ENCODE data around the gene EDNRB.

EDNRB gene

DNA sequence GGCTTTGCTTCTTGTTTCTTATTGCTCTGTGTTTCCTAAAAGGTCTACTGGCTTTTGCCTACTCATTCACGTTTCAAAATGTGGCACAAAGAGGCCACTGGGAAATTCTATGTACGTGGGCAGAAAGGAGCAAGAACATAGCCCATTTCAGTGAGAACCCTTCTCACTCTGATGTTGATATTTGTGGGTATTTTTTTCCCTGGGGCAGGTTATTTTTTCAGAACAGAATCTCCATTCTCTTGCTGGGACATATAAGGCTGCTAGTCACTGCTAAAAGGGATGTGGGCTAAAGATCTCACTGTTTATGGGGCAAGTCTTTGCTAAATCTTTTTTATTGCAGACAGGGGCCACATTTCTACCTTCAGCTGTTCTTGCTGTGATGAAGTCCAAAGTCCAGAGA is 27.1 kb downstream of the EDNRB start:
- TF ChIP-seq, protein P1, sequence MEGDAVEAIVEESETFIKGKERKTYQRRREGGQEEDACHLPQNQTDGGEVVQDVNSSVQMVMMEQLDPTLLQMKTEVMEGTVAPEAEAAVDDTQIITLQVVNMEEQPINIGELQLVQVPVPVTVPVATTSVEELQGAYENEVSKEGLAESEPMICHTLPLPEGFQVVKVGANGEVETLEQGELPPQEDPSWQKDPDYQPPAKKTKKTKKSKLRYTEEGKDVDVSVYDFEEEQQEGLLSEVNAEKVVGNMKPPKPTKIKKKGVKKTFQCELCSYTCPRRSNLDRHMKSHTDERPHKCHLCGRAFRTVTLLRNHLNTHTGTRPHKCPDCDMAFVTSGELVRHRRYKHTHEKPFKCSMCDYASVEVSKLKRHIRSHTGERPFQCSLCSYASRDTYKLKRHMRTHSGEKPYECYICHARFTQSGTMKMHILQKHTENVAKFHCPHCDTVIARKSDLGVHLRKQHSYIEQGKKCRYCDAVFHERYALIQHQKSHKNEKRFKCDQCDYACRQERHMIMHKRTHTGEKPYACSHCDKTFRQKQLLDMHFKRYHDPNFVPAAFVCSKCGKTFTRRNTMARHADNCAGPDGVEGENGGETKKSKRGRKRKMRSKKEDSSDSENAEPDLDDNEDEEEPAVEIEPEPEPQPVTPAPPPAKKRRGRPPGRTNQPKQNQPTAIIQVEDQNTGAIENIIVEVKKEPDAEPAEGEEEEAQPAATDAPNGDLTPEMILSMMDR (IDR thresholded peaks at IDR 0.05; ENCODE audit: low read depth, low read length, poor library complexity, severe bottlenecking): no peak
- Histone ChIP-seq H3K27ac (ENCODE audit: low read depth, low read length) (no peak overlapping the region), H3K4me3 (ENCODE audit: low read length) (no peak overlapping the region), H3F3A (ENCODE audit: control insufficient read depth, insufficient read depth) (no peaks in the 10 kb centered on the region), H3K36me3 (ENCODE audit: control insufficient read depth, low read length) (no peaks in the 10 kb centered on the region), H3K9me2 (replicated peaks; ENCODE audit: control insufficient read depth, low read length) (no peaks in the 10 kb centered on the region), H3K4me1 (ENCODE audit: control insufficient read depth, low read length) (no peaks in the 10 kb centered on the region), H3K79me2 (ENCODE audit: control insufficient read depth, low read length) (no peaks in the 10 kb centered on the region), H3K4me2 (ENCODE audit: low read length) (no peak overlapping the region), H3K9me3 (ENCODE audit: control insufficient read depth, insufficient read depth, low read length) (no peaks in the 10 kb centered on the region), H4K20me1 (ENCODE audit: control insufficient read depth, insufficient read depth, low read depth, low read length) (no peaks in the 10 kb centered on the region), H3K27me3 (ENCODE audit: control insufficient read depth, low read length) (no peaks in the 10 kb centered on the region)

DNA sequence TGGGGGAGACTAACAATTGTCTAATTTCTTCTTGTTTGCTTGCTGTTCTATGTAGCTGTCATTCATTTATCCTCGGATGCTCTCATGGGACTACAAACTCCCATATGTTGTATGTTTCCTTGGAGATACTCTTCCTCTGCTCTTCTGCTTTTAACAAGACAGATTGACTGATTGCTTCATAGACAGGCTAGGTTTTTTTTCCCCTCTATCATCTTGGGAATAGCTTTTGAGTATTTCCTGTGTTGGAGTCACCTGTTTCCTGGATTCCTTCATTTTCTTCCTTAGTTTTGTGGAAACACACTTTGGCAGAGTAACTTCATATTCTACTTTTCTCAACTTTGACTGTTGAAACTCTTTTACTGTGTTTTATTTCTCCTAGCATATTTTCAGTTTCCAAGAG is 27.6 kb downstream of the EDNRB start:
- H3K27ac ChIP-seq (ENCODE audit: low read depth, low read length): no peak overlapping the region
- no peaks in the 10 kb centered on the region for H3F3A ChIP-seq (ENCODE audit: control insufficient read depth, insufficient read depth)
- H3K4me3 ChIP-seq (ENCODE audit: low read length): no peak overlapping the region
- no peaks in the 10 kb centered on the region for H3K79me2 ChIP-seq (ENCODE audit: control insufficient read depth, low read length)
- H3K9me2 ChIP-seq (replicated peaks; ENCODE audit: control insufficient read depth, low read length): no peaks in the 10 kb centered on the region
- H3K4me1 ChIP-seq (ENCODE audit: control insufficient read depth, low read length): no peaks in the 10 kb centered on the region
- no peaks in the 10 kb centered on the region for H3K36me3 ChIP-seq (ENCODE audit: control insufficient read depth, low read length)
- no peaks in the 10 kb centered on the region for H3K27me3 ChIP-seq (ENCODE audit: control insufficient read depth, low read length)
- TF ChIP-seq, protein P1 (IDR thresholded peaks at IDR 0.05; ENCODE audit: low read depth, low read length, poor library complexity, severe bottlenecking): no peak
- no peak for TF ChIP-seq EZH2phosphoT487 (IDR thresholded peaks at IDR 0.05; ENCODE audit: borderline replicate concordance, low read length)
- H3K9me3 ChIP-seq (ENCODE audit: control insufficient read depth, insufficient read depth, low read length): no peaks in the 10 kb centered on the region
- no peak overlapping the region for H3K4me2 ChIP-seq (ENCODE audit: low read length)
- no peaks in the 10 kb centered on the region for H4K20me1 ChIP-seq (ENCODE audit: control insufficient read depth, insufficient read depth, low read depth, low read length)

DNA sequence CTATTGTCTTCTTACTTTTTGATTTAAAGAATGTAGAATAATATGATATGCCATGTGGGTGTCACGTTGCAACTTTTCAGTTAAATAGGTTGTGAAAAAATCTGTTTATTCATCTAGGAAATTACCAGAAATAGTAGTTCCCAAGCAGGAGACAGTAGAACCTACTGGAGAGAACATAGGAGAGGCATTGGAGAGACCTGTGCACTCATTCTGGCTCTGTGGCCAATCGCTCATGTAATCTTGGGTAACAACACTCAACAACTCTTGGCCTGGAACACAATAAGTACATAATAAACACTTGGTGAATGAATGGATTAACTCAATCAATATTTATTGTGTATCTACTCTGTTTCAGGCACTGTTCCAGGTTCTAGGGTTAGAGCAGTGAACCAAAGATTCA is 35.3 kb downstream of the EDNRB start:
- Histone ChIP-seq H3K9me3 (ENCODE audit: control insufficient read depth, insufficient read depth, low read length) (no peaks in the 10 kb centered on the region), H3K4me3 (ENCODE audit: low read length) (no peak overlapping the region), H3K36me3 (ENCODE audit: control insufficient read depth, low read length) (no peaks in the 10 kb centered on the region), H3K79me2 (ENCODE audit: control insufficient read depth, low read length) (no peaks in the 10 kb centered on the region), H3K27ac (ENCODE audit: low read depth, low read length) (no peak overlapping the region), H3F3A (ENCODE audit: control insufficient read depth, insufficient read depth) (no peaks in the 10 kb centered on the region), H4K20me1 (ENCODE audit: control insufficient read depth, insufficient read depth, low read depth, low read length) (no peaks in the 10 kb centered on the region), H3K9me2 (replicated peaks; ENCODE audit: control insufficient read depth, low read length) (no peaks in the 10 kb centered on the region), H3K4me1 (ENCODE audit: control insufficient read depth, low read length) (no peaks in the 10 kb centered on the region), H3K4me2 (ENCODE audit: low read length) (no peak overlapping the region), H3K27me3 (ENCODE audit: control insufficient read depth, low read length) (no peaks in the 10 kb centered on the region)
- TF ChIP-seq, protein P1 (IDR thresholded peaks at IDR 0.05; ENCODE audit: low read depth, low read length, poor library complexity, severe bottlenecking): no peak
- no peak for TF ChIP-seq EZH2phosphoT487 (IDR thresholded peaks at IDR 0.05; ENCODE audit: borderline replicate concordance, low read length)

DNA sequence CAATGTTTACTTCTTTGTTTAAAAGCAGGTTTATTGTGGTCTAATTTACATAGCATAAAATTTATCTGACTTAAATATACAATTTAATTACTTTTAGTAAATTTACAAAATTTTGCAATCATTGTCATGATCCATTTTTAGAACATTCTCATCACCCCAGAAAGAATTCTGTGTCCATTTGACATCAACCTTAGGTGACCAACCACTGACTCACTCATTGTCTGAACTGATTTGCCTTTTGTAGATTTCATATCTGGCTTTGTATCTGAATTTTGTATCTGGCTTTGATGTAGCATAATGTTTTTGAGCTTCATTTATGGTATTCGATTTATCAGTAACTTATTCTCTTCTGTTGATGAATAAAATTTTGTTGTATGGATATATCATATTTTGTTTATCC is 40.4 kb downstream of the EDNRB start:
- Histone ChIP-seq H3K9me3 (ENCODE audit: control insufficient read depth, insufficient read depth, low read length) (no peaks in the 10 kb centered on the region), H3K27me3 (ENCODE audit: control insufficient read depth, low read length) (no peaks in the 10 kb centered on the region), H4K20me1 (ENCODE audit: control insufficient read depth, insufficient read depth, low read depth, low read length) (no peaks in the 10 kb centered on the region), H3K79me2 (ENCODE audit: control insufficient read depth, low read length) (no peaks in the 10 kb centered on the region), H3K4me1 (ENCODE audit: control insufficient read depth, low read length) (no peaks in the 10 kb centered on the region), H3K9me2 (replicated peaks; ENCODE audit: control insufficient read depth, low read length) (no peaks in the 10 kb centered on the region), H3K27ac (ENCODE audit: low read depth, low read length) (no peak overlapping the region), H3K4me3 (ENCODE audit: low read length) (no peak overlapping the region), H3K4me2 (ENCODE audit: low read length) (no peak overlapping the region), H3K36me3 (ENCODE audit: control insufficient read depth, low read length) (no peaks in the 10 kb centered on the region), H3F3A (ENCODE audit: control insufficient read depth, insufficient read depth) (no peaks in the 10 kb centered on the region)
- TF ChIP-seq EZH2phosphoT487 (IDR thresholded peaks at IDR 0.05; ENCODE audit: borderline replicate concordance, low read length): no peak
- TF ChIP-seq, protein P1 (IDR thresholded peaks at IDR 0.05; ENCODE audit: low read depth, low read length, poor library complexity, severe bottlenecking): no peak
